ENCODE data around the gene FHL3. TPM values are rescaled to one million over a fixed set of nuclear protein-coding genes. Genes with fewer than 3 reads are reported as not detected.

Gene FHL3
- total RNA-seq, result 60.1 TPM

GRCh38 chr1:38005195-38006007, at the start of gene FHL3:
Gene FHL3 (minus strand): TSS chr1:38005514. CDS start chr1:37999412, 6,102 bp downstream.
- intact Hi-C loops (cut with DNase I), result loop anchor here (5.0 kb wide), 1 partner anchor 313 kb away; the partner anchor contains the start of gene CDCA8
- no peaks in the 10 kb centered on the region for H3K36me3 ChIP-seq
- peak within 1 kb of the TSS; percentile 80 to 89 for H3K4me3 ChIP-seq
- peaks cover 14 to 34% of the 10 kb centered on the region in 2 donors for H3K4me1 ChIP-seq
- peak within 1 kb of the TSS; percentile 93 to 96 for H3K27ac ChIP-seq
- DNase-seq (ENCODE audit: low spot score in 2 of 2), result no peak
- H3K9me3 ChIP-seq, result no peaks in the 10 kb centered on the region
- TF ChIP-seq CTCF (IDR thresholded peaks at IDR 0.05), result no peak
- H3K27me3 ChIP-seq, result no peaks in the 10 kb centered on the region

GRCh38 chr1:38053416-38054091, 48.2 kb upstream of the FHL3 start:
- Histone ChIP-seq H3K27me3 (no peaks in the 10 kb centered on the region), H3K9me3 (no peaks in the 10 kb centered on the region), H3K4me3 (no peak overlapping the region), H3K4me1 (no peaks in the 10 kb centered on the region), H3K27ac (no peak overlapping the region), H3K36me3 (no peaks in the 10 kb centered on the region)
- DNase-seq (ENCODE audit: low spot score in 2 of 2), result no peak
- intact Hi-C loops (cut with DNase I), result no loop called here
- no peak for TF ChIP-seq CTCF (IDR thresholded peaks at IDR 0.05)

- H3K4me1 ChIP-seq, result no peaks in the 10 kb centered on the region
- intact Hi-C loops (cut with DNase I), result no loop called here
- H3K36me3 ChIP-seq, result no peaks in the 10 kb centered on the region
Observed at GRCh38 chr1:38052750-38053415, 47.6 kb upstream of the FHL3 start.

GRCh38 chr1:38051079-38051543, 45.8 kb upstream of the FHL3 start:
- H3K4me1 ChIP-seq, result peaks cover 0 to 5% of the 10 kb centered on the region in 2 donors
- no peak overlapping the region for H3K27ac ChIP-seq
- H3K4me3 ChIP-seq, result no peak overlapping the region
- no peaks in the 10 kb centered on the region for H3K36me3 ChIP-seq
- intact Hi-C loops (cut with DNase I), result no loop called here
- no peaks in the 10 kb centered on the region for H3K27me3 ChIP-seq
- DNase-seq (ENCODE audit: low spot score in 2 of 2), result no peak
- TF ChIP-seq CTCF (IDR thresholded peaks at IDR 0.05), result no peak
- no peaks in the 10 kb centered on the region for H3K9me3 ChIP-seq

More at GRCh38 chr1:38052750-38053415, 47.6 kb upstream of the FHL3 start:
- TF ChIP-seq CTCF (IDR thresholded peaks at IDR 0.05), result no peak
- no peak overlapping the region for H3K4me3 ChIP-seq
- no peaks in the 10 kb centered on the region for H3K9me3 ChIP-seq
- no peak for DNase-seq (ENCODE audit: low spot score in 2 of 2)
- H3K27me3 ChIP-seq, result no peaks in the 10 kb centered on the region
- no peak overlapping the region for H3K27ac ChIP-seq

- no peak overlapping the region for H3K27ac ChIP-seq
- no peak for TF ChIP-seq CTCF (IDR thresholded peaks at IDR 0.05)
- no peaks in the 10 kb centered on the region for H3K9me3 ChIP-seq
- intact Hi-C loops (cut with DNase I), result no loop called here
- H3K36me3 ChIP-seq, result no peaks in the 10 kb centered on the region
- H3K4me1 ChIP-seq, result peaks cover 3 to 6% of the 10 kb centered on the region in 2 donors
- H3K27me3 ChIP-seq, result no peaks in the 10 kb centered on the region
- no peak overlapping the region for H3K4me3 ChIP-seq
- DNase-seq (ENCODE audit: low spot score in 2 of 2), result no peak
Observed at GRCh38 chr1:38050397-38051078, 45.2 kb upstream of the FHL3 start.

All from ascending aorta (tissue), 2 donors.